ENCODE measurements around the gene ITIH2.
"Not testable (repeated sequence)": the region's sequence is repeated elsewhere in the genome, so short reads cannot be mapped to it uniquely, and the experiment has no call there.

Gene ITIH2

DNA sequence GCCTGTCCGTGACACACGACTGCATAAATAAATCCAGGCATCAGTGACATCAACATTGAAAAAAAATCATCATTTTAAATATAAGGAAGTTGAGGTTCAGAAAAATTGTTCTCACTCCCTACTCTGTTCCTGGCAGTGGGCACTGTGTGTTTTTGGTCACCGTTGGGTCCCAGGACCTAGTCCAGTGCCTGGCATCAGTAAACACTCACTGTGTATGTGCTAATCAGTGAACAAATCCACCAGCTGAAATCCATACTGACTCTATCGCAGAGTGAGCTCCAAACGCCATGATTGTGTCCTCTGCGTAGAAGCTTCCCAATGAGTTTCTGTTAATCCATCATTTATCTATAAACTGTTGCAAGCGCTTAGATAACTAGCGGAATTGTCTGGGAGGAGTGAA lies 41.2 kb downstream of the ITIH2 start:
- no peak for DNase-seq (ENCODE audit: low spot score)

DNA sequence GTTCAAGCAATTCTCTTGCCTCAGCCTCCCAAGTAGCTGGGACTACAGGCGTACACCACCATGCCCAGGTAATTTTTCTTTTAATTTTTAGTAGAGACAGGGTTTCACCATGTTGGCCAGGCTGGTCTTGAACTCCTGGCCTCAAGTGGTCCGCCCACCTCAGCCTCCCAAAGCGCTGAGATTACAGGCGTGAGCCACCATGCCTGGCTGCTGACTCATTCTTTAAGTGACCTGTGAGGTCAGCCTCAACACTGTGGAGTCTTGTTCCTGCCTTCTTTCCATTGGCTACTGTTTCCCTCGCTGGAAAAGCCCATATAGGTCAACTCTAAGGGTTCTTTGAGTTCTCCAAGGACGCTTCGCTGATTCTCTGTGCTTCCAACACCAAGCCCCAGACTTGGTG lies 45.5 kb downstream of the ITIH2 start:
- not testable (repeated sequence) for DNase-seq (ENCODE audit: low spot score)

DNA sequence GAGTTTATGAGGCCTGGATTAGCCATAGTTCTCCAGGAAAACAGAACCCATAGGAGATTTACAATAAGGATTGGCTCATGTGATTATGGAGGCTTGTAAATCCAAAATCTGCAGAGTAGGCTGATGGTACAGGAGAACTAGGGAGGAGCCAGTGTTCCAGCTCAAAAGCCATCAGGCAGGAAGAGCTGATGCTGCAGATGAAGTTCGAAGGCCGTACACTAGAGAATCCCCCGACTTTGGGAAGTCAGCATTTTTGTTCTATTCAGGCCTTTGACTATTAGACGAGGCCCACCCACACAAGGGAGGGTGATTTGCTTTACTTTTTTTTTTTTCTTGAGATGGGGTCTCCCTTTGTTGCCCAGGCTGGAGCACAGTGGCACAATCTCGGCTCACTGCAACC lies 47.1 kb downstream of the ITIH2 start:
- no peak for DNase-seq (ENCODE audit: low spot score)

DNA sequence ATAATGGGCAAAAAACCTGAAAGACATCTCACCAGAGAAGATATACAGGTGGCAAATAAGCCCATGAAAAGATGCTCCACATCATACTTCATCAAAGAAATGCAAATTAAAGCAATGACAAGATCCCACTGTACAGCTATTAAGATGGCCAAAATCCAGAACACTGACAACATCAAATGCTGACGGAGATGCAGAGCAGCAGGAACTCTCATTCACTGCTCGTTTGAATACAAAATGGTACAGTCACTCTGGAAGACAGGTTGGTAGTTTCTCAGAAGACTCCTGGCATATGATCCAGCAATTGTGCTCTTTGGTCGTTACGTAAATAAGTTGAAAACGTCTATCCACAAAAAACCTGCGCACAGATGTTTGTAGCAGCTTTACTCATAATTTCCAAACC lies 49.1 kb downstream of the ITIH2 start:
- DNase-seq (ENCODE audit: low spot score), result no peak

DNA sequence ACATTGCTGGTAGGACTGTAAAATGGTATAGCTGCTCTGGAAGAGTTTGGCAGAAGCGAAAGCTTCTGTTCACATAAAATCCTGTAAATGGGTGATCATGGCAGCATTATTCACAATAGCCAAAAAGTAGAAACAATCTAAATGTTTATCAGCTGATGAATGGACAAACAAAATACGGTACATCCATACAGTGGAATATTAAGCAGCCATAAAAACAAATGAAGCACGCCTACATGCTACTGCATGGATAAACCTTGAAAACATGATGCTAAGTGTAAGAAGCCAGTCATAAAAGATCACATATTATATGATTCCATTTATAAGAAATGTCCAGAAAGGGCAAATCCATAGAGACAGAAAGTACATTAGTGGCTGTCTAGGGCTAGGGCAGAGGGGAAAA lies 52.0 kb downstream of the ITIH2 start:
- DNase-seq (ENCODE audit: low spot score), result no peak

DNA sequence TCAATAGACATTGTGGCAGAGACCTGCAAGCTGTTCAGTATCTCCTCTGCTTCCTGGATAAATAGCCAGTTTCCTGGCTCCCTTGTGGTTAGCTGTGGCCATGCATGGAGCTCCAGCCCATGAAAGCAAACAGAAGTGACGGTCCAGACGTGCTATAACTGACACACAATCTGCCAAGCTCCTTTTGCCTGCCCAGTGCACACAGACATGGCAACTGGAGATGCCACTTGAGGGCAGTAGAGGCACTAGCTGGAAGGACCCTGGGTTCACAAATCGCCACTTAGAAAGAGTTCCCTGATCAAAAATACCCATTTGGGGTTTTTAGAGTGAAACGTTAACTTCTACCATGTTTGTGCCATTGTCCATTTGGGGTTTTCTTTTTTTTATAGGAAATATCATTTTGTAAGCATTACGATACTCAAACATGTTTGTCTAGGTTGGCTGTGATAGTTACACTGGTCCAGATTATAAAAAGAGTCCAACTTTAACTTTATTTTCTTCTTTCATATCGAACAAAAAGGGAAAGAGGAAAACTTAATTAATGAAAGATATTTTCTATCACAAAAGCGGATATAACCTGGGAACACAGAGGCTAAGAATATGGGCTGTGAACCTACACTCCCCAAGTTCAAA lies 53.4 kb downstream of the ITIH2 start:
- peak; percentile 24 for DNase-seq (ENCODE audit: low spot score)

DNA sequence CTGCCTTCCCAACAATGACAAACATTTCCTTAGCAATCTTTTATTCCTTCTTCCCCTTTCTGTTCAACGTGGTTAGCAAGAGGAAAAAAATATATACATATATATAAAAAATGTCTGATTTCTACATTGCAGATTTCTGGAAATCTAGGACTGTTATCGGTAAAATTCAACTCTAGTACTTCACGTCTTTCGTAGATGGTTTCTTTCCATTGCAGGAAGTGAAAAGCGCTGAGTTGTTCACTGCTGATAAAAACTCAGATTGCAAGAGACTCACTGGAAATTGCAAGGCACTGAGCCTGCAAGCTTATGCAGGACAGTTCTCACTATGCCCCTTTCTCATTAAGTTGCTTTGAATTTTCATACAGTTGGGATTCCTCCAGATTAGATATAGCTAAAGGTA lies 60.8 kb downstream of the ITIH2 start:
- DNase-seq (ENCODE audit: low spot score), result no peak

DNA sequence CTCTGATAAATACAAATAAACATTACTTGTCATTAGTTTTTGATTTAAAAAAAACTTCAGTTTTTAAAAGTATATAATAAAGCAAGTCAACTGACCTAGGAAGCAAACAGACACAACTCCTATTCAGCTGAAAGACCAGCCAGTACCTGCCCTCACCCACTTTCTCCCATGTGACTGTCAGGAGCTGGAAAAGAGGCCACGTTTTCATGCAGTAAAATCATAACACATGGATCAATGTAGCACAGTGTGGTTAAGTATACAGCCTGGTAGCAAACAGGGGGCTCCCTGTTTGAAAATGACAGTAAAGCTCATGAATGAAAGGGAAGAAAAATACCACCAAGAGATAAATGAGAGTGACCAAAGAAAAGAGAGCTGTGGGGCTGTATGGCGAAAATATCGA lies 63.1 kb downstream of the ITIH2 start:
- DNase-seq (ENCODE audit: low spot score), result no peak

DNA sequence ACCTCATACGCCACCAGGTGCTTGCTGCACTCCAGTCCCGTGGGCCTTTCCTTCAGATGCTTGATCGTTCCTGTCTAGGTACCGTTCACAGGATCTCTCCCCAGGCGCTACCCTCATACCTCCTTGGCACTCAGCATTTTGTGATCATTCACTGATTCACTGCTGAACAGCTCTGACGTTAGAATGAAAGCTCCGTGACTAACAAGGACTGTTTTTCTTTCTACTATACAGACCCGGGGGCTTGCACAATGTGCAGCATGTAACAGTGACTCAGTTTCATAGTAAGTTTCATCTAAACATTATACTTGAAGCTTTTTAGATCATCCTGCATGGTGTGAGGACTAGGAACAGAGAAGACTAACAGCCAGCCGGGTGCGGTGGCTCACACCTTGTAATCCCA lies 64.1 kb downstream of the ITIH2 start:
- DNase-seq (ENCODE audit: low spot score), result peak; percentile 36

DNA sequence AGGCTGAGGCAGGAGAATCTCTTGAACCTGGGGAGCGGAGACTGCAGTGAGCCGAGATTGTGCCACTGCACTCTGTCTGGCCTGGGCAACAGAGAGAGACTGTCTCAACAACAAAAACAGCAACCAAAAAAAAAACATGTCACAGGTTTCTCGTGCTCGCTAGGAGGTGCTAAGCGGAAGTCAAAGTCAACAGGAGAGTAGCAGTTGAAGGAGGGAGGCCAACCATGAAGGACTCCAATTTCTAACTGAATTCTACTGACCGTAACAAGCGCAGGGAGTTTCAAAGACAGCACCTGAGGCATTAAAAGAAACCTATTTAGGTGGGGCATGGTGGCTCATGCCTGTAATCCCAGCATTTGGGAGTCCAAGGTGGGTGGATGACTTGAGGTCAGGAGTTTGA lies 65.3 kb downstream of the ITIH2 start:
- no peak for DNase-seq (ENCODE audit: low spot score)

DNA sequence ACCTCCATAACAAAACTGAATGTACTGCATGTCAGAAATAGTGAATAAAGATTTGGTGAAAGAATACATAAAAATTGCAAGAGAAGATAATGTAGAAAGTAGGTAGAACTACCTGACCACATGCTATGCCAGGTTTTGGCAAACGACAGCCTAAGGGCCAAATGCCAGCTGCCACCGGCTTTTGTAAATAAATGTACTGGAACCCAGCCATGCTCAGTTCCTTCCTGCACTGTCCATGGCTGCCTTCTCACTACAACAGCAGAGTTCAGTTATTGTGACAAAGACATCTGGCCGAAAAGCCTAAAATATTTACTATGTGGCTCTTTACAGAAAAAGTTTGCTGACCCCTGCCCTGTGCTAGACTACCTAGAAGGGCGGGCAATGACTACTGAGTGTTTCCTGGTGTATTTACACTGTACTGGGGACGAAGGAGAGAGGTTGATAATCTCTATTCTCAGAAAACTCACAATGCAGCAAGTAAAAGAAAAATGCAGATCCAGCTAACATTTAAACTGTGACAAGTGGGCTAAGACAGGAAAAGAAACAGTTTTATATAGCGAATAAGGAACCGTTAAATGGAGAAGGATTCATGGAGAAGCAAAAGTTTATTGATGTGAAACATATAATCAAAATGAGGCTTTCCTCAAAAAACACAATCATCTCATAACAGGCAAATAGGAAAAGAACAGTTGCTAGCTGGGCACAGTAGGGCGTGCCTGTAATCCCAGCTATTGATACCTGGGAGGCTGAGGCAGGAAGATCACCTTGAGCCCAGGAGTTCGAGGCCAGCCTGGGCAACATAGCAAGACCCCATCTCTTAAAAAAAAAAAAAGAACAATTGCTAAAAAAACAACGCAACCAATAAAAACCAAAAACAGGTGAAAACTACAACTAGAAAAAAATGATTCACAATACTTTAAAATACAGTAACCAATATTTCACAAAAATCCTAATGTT lies 71.0 kb downstream of the ITIH2 start:
- no peak for DNase-seq (ENCODE audit: low spot score)

DNA sequence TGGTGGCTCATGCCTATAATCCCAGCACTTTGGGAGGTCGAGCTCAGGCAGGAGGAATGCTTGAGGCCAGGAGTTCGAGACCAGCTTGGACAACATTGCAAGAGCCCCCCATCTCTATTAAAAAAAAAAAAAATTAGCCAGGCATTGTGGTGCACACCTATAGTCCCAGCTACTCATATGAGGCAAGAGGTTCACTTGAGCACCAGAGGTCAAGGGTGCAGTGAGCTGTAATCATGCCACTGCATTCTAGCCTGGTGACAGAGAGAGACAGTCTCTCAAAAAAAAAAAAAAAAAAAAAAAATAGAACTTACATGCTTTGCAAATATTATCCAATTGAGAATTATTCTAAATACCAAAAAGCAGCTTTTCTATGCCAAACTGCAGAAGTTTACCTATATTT lies 73.7 kb downstream of the ITIH2 start:
- no peak for DNase-seq (ENCODE audit: low spot score)

DNA sequence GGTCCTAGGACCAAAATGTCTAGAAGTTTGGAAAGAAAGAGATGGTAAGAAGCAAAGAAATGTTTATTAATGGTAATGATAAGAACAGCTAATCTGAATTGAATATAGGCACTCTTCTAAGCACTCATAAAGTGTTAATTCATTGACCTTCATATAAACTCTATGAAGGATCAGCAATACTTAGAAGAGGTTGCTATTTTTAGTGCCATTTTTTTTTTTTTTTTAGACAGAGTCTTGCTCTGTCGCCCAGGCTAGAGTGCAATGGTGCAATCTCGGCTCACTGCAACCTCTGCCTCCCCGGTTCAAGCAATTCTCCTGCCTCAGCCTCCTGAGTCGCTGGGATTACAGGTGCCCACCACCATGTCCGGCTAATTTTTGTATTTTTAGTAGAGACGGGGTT lies 79.1 kb downstream of the ITIH2 start:
- not testable (repeated sequence) for DNase-seq (ENCODE audit: low spot score)

DNA sequence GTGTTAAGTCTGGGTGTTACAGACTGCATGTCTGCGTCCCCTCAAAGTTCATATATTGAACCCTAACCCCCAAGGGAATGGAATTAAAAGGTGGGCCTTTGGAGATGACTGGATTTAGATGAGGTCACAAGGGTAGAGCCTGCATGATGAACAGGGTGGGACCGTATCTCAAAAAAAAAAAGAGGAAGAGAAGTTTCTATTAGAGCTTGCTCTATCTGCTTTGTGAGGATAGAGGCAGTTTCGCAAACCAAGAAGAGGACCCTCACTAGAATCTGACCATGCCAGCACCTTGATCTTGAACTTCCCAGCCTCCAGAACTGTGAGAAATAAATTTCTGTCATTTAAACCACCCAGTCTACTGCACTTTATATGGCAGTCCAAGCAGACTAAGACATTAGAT lies 83.3 kb downstream of the ITIH2 start:
- no peak for DNase-seq (ENCODE audit: low spot score)

DNA sequence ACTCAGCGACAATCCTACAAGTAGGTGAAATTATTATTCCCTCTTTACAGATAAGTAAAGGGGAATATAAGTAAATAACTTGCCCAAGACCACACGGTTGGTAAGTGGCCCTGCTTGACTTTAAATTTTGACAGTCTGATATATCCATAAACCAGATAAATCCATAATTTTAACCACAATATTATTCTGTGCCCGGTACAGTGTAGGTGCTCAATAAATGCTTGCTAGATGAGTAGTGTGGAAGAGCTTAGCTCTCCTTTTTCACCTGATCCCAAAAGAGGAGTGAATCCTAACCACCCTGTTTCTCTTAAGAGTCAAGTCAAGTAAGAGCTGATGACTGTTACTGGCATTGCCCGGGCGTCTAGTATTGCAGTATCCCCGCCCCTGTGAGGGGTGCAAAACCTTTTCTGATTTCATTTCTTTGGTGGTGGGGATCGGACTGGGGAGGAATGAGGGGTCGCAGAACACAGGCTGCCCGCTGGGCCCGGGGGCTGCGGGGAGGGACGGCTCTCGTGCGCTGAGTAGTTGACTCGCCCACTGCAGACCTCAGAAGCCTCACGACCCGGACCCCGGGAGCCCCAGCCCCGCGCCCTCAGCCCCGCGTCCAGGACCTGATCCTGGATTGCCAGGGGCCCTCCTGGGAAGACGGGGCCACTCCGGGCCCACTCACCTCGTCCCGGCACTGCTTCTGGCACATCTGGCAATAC lies 84.2 kb downstream of the ITIH2 start:
- DNase-seq (ENCODE audit: low spot score), result peak; percentile 47

DNA sequence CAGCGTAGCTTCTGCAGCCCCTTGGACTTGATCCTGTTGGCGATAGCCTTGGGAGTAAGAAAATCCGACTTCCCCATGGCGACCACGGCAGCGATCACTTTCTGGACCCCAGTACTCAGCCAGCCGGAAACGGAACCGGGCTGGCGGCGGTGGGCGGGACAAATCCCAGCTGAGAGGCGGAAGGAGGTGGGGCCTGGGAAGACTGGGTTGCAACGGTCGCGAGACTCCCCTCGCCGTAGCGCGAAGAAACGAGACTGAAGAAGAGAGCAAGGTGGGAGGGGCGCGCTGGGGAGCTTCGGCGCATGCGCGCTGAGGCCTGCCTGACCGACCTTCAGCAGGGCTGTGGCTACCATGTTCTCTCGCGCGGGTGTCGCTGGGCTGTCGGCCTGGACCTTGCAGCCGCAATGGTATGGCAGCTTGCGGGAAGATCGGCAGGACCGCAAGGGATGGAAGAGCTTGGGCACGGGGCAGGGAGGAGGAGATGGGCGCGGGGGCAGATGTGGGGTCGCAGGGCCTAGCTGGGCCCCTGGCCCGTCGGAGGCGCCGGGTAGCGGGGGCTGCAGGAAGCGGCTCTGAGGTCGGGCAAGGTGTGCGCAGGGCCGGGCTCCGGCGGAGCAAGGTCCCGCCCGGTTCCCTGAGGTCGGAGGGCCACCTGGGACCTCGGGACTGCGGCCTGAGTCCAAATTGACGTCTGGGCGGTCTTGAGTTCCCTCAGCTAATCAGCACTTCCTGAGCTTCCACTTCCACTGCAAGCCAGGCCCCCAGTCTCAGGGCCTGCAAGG lies 84.9 kb downstream of the ITIH2 start, which contains the start of the genes ATP5F1C and KIN:
Gene ATP5F1C (plus strand): TSS at position 321 of the 782 bp plus-strand sequence. CDS start 31 bp downstream, at position 352.
Gene KIN (minus strand): TSS at position 137 of the 782 bp plus-strand sequence. CDS start 60 bp downstream, at position 77.
- DNase-seq (ENCODE audit: low spot score), result peak; percentile 98

DNA sequence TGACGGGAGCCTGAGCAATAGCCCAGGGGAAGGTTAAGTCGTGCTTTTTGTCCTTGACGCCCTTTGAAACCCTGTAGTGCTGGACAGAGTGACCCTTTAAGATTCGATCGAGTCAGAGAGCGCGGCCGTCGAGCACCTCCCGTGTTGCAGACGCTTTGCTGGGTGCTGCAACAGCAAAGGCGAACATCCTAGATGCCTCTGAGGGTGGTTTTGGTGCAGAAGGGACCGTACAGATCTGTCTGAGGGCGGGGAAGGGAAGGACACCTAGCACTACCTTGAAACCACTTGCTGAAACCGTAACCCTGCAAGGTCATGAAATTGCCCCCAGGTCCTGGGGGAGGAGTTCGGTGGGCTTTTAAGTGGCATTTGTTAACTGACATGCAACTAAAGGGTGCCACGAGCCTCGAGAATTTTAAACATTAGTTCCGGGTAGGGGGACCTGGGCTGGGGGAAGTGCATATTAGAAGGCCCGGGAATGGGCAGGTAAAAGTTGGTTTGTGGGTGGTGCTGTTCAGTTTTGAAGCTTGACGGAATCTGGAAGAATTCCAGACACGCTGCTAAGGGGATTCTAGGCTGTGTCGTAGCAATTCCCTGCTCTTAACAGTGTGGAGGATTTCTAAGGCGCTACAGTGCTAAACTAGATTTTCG lies 85.6 kb downstream of the ITIH2 start:
- DNase-seq (ENCODE audit: low spot score), result peak; percentile 25

DNA sequence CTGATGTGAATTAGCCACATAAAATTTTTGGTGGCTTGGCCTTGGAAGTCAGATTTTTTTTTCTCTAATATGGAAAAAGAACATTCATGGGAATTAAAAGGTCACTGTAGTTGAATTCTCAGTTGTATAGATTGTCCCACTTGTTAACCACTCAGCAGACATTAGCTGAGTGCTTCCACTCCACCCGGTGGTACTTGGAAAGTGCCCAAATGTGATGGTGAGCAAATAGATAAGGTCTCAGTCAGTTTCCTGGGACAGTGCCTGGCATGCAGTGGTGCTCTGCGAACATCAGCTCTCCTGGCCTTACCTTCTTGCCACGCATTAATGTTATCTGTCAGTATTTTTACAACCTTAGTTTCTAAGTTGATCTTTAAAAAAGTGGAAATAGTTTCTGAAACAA lies 86.3 kb downstream of the ITIH2 start:
- DNase-seq (ENCODE audit: low spot score), result peak; percentile 21

DNA sequence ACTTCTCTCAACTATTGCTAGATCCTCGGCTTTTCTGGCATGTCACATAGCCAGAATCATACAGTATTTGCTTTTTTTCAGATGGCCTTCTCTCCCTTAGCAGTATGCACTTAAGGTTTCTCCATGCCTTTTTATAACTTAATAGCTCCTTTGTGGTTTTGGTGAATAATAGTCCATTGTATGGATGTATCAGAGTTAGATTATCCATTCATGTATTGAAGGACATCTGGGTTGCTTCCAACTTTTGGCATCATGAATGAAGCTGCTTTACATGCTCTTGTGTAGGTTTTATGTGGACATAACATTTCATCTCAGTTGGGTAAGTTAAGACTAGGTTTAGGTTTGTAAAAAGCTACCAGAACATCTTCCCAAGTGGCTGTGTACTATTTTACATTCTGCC lies 89.4 kb downstream of the ITIH2 start:
- no peak for DNase-seq (ENCODE audit: low spot score)

DNA sequence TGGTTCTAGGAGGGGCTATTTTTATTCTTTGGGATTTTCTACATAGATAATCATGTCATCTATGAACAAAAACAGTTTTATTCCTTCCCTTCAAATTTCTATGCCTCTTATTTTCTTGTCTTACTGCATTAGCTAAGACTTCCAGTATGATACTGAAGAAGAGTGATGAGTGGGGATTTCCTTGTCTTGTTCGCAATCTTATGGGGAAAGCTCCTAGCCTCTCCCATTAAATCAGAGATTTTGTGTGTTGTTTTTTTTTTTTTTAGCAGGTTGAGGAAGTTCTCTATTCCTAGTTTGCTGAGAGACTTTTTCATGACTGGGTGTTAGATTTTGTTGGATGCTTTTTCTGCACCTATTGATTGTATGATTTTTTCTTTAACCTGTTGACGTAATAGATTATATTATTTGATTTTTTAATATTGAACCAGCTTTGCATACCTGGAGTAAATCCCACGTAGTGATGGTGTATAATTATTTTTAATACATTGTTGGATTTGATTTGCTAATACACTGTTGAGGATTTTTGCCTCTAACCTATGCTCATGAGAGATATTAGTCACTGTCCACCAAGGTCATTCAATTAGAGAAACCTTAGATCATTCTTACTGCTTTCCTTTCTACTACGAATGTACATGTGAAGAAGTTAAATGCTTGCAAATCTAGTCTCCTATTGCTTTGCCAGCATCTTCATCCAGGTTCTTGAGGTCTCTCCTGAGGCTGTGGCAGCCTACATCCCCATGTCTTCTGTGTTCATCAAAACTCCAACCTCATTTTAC lies 91.3 kb downstream of the ITIH2 start:
- no peak for DNase-seq (ENCODE audit: low spot score)

DNA sequence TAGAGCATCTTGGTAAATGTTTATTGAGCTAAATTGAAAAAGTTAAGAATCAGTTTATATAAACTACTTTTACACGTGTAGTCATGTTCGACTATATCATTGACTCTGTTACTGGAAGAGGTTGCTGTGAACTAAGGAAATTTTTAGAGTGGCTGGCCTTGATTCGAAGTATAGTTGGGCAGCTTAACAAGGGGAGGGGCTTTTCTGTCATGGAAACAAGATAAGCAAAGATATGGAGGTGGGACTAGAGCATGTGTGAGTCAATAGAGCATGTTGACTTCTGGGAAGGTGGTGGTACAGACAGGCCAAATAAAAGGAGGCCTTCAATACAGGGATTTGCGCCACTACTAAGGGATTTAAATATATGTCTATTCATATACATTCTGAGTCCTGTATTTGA lies 92.5 kb downstream of the ITIH2 start:
- peak; percentile 20 for DNase-seq (ENCODE audit: low spot score)
